Measurements from ENCODE around the gene CTAG1B.
"Not testable (repeated sequence)": the region's sequence is repeated elsewhere in the genome, so short reads cannot be mapped to it uniquely, and the experiment has no call there.

The CTAG1B gene

DNA sequence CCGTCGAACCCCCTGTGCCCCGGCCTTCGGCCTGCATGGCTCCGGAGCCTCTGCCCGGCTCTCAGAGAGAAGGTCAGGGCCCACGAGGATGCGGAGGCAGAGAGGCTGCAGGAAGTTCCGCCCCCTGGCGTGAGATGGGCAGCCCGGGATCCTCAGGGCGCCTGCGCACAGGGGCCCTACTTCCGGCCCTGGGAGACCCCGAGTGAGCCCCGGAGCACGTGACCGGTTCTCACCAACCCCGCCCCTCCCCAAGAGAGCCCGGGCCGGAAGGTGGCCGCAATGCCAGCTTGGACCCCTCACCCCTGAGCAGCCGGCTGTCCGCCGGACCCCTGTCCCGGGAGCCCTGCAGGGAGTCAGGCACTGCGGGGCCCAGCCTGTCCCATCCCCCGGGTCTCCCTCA is at the start of gene CTAG1B:
CTAG1B (minus strand) TSS at position 101 of the 400 bp plus-strand sequence; CDS start at position 37, 64 bp downstream.
- H3K4me3 ChIP-seq (ENCODE audit: low read depth, low read length); DNase-seq (ENCODE audit: low read depth): not testable (repeated sequence)

GRCh38 chrX:154661899-154662298 is 42.8 kb upstream of the CTAG1B start:
- DNase-seq (ENCODE audit: low read depth) = no peak
- H3K4me3 ChIP-seq (ENCODE audit: low read depth, low read length) = no peak overlapping the region
- TF ChIP-seq, protein P1, sequence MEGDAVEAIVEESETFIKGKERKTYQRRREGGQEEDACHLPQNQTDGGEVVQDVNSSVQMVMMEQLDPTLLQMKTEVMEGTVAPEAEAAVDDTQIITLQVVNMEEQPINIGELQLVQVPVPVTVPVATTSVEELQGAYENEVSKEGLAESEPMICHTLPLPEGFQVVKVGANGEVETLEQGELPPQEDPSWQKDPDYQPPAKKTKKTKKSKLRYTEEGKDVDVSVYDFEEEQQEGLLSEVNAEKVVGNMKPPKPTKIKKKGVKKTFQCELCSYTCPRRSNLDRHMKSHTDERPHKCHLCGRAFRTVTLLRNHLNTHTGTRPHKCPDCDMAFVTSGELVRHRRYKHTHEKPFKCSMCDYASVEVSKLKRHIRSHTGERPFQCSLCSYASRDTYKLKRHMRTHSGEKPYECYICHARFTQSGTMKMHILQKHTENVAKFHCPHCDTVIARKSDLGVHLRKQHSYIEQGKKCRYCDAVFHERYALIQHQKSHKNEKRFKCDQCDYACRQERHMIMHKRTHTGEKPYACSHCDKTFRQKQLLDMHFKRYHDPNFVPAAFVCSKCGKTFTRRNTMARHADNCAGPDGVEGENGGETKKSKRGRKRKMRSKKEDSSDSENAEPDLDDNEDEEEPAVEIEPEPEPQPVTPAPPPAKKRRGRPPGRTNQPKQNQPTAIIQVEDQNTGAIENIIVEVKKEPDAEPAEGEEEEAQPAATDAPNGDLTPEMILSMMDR (conservative IDR thresholded peaks at IDR 0.05; ENCODE audit: low read depth, low read length) = no peak

DNA sequence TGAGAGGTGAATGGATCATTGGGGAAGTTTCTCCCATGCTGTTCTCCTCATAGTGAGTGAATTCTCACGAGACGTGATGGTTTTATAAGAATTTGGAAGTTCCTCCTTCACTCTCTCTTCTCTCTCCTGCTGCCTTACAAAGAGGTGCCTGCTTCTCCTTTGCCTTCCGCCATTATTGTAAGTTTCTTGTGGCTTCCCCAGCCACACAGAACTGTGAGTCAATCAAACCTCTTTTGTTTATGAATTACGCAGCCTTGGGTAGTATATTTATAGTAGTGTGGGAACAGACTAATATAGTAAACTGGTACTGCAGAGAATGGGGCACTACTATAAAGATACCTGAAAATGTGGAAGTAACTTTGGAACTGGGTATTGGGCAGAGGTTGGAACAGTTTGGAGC is 42.1 kb upstream of the CTAG1B start:
- DNase-seq (ENCODE audit: low read depth) = no peak
- H3K4me3 ChIP-seq (ENCODE audit: low read depth, low read length) = no peak overlapping the region
- TF ChIP-seq, protein P1 (conservative IDR thresholded peaks at IDR 0.05; ENCODE audit: low read depth, low read length) = no peak

GRCh38 chrX:154660541-154660940 is 41.5 kb upstream of the CTAG1B start:
- no peak for DNase-seq (ENCODE audit: low read depth)
- TF ChIP-seq, protein P1 (conservative IDR thresholded peaks at IDR 0.05; ENCODE audit: low read depth, low read length) = no peak

GRCh38 chrX:154658957-154659356 is 39.9 kb upstream of the CTAG1B start:
- TF ChIP-seq, protein P1 (conservative IDR thresholded peaks at IDR 0.05; ENCODE audit: low read depth, low read length) = no peak
- DNase-seq (ENCODE audit: low read depth) = no peak
- H3K4me3 ChIP-seq (ENCODE audit: low read depth, low read length) = no peak overlapping the region

More at GRCh38 chrX:154660541-154660940, 41.5 kb upstream of the CTAG1B start:
- no peak overlapping the region for H3K4me3 ChIP-seq (ENCODE audit: low read depth, low read length)

DNA sequence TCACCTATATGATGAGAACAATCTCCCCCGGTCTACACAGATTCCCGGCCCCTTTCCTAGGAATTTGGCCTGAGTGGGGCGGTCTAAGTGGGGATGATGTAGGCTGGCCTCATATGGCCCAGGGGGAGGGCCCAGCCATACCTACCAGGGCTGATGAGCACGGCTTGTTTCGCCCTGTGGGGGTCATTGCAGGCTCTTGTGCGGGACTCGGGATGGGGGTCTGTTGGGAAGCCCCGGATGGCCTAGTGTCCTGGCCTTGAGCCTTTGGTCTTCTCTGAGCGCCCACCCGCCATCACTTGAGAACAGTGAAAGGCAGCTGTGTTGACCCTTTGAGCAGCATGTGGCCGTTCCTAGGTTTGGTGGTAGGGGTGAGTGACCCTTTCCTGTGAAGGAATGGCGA is 39.1 kb upstream of the CTAG1B start:
- TF ChIP-seq, protein P1 (conservative IDR thresholded peaks at IDR 0.05; ENCODE audit: low read depth, low read length) = no peak

GRCh38 chrX:154657226-154657805 is 38.2 kb upstream of the CTAG1B start:
- no peak for DNase-seq (ENCODE audit: low read depth)
- TF ChIP-seq, protein P1 (conservative IDR thresholded peaks at IDR 0.05; ENCODE audit: low read depth, low read length) = no peak

More for the DNA sequence above, 39.1 kb upstream of the CTAG1B start:
- H3K4me3 ChIP-seq (ENCODE audit: low read depth, low read length) = no peak overlapping the region
- DNase-seq (ENCODE audit: low read depth) = no peak

More at GRCh38 chrX:154657226-154657805, 38.2 kb upstream of the CTAG1B start:
- no peak overlapping the region for H3K4me3 ChIP-seq (ENCODE audit: low read depth, low read length)
